Stomach (tissue), 9 donors: ENCODE data around the gene HDAC11. TPM values are rescaled to one million over a fixed set of nuclear protein-coding genes. Genes with fewer than 3 reads are reported as not detected.

Experiments used
- DNase-seq, 2 donors: peaks; one replicate each; pipeline versions ENCODE4 v3.0.0 to v3.0.0-alpha.2; 2013 to 2019
- H3K27ac ChIP-seq, 5 donors: fragments of 200-600 bp in 4 of 5; sonication (generic) in 4 of 5; one replicate each; pipeline ENCODE4 v1.5.1; 2013 to 2019; ENCODE audit warnings: mild to moderate bottlenecking in 1 of 5, moderate library complexity in 1 of 5
- H3K27me3 ChIP-seq, 3 donors: fragments of 200-600 bp; sonication (generic); one replicate each; pipeline ENCODE4 v1.5.1; 2017 to 2019; ENCODE audit warnings: mixed run types in 1 of 3
- H3K36me3 ChIP-seq, 4 donors: fragments of 200-600 bp; sonication (generic); 1 replicate in 3 of 4; 2 replicates in 1 of 4; pipeline ENCODE4 v1.5.1; 2016 to 2019
- H3K4me1 ChIP-seq, 4 donors: fragments of 200-600 bp; sonication (generic); one replicate each; pipeline ENCODE4 v1.5.1; 2016 to 2019
- H3K4me3 ChIP-seq, 4 donors: fragments of 200-600 bp; sonication (generic) in 3 of 4; one replicate each; pipeline ENCODE4 v1.5.1; 2016 to 2019; ENCODE audit warnings: mild to moderate bottlenecking in 1 of 4
- H3K9me3 ChIP-seq, 4 donors: fragments of 200-600 bp; sonication (generic); one replicate each; pipeline ENCODE4 v1.5.1; 2016 to 2019
- CTCF ChIP-seq, 7 experiments: fragments of 450-650 bp in 4 of 7; fragments of 200-600 bp in 3 of 7; sonication (generic) in 3 of 7; IDR thresholded peaks; one replicate each; pipeline ENCODE4 v1.5.1; 2016 to 2019; ENCODE audit warnings: antibody characterized with exemption in 7 of 7, control low read depth in 2 of 7, mild to moderate bottlenecking in 1 of 7
- EP300 ChIP-seq: sonication (generic); formaldehyde crosslinking; IDR thresholded peaks from one replicate; pipeline ENCODE4 v1.6.1; 2017; ENCODE audit warnings: antibody characterized with exemption
- POLR2A ChIP-seq, 4 donors: fragments of 450-650 bp; IDR thresholded peaks; one replicate each; pipeline ENCODE4 v1.6.1; 2016; ENCODE audit warnings: antibody characterized with exemption in 4 of 4, control low read depth in 2 of 4, mild to moderate bottlenecking in 1 of 4, moderate library complexity in 1 of 4
- POLR2AphosphoS5 ChIP-seq, 3 donors: sonication (generic); formaldehyde crosslinking; IDR thresholded peaks; one replicate each; pipeline ENCODE4 v1.6.1; 2016; ENCODE audit warnings: antibody characterized with exemption in 3 of 3
- WGBS, 5 donors: extraction: QIAGEN DNeasy Blood & Tissue Kit in 3 of 5; methylation state at CpG; one replicate each; pipeline versions ENCODE4 v1.1.5 to v1.1.7; 2013 to 2018; 5-methylcytosine and 5-hydroxymethylcytosine counted together
- intact Hi-C: fragments of 100-400 bp; cut with DNase I; formaldehyde crosslinking; loops from one replicate; pipeline ENCODE4 v1.15.1; 2023; ENCODE audit warnings: low total_unique reads
- polyA plus RNA-seq, 3 donors: library from polyadenylated mRNA; stranded (reverse); fragments of 200-250 nt; gene quantifications; one replicate each; pipeline ENCODE4 v1.2.3, GENCODE V29; 2013
- total RNA-seq, 5 donors: library from RNA; depleted of rRNA; stranded (reverse); fragments of >200 nt; gene quantifications; one replicate each; pipeline versions ENCODE4 v1.1.0 to v1.2.3, GENCODE V29; 2014 to 2016
- donor health status: healthy with polysubstance abuse.
- donor health status: Bipolar disorder and iron deficiency.
- donor health status: healthy.

Gene HDAC11
- total and polyA plus RNA-seq, 8 donors: 4.9 to 16.6 (median 15.4) TPM; not detected in 1

GRCh38 chr3:13532631-13533030, 52.5 kb downstream of the HDAC11 start:
- intact Hi-C loops: no loop called here
- Histone ChIP-seq H3K9me3 (no peaks in the 10 kb centered on the region), H3K27ac (no peak overlapping the region), H3K4me3 (no peak overlapping the region), H3K27me3 (peaks cover 0 to 50% (median 0%) of the 10 kb centered on the region in 3 donors), H3K4me1 (peaks cover 0 to 7% (median 4%) of the 10 kb centered on the region in 4 donors), H3K36me3 (no peaks in the 10 kb centered on the region)
- no peak for DNase-seq
- no peak for TF ChIP-seq CTCF (IDR thresholded peaks at IDR 0.05)
- TF ChIP-seq POLR2A (IDR thresholded peaks at IDR 0.05): no peak
- no peak for TF ChIP-seq EP300
- TF ChIP-seq POLR2AphosphoS5 (IDR thresholded peaks at IDR 0.05): no peak
- WGBS, 5 donors: 74 to 86% (median 79%) methylated on average over 5 of the region's 5 CpGs

GRCh38 chr3:13533885-13534301, 53.8 kb downstream of the HDAC11 start:
- intact Hi-C loops: no loop called here
- H3K4me3 ChIP-seq: no peak overlapping the region
- no peak for TF ChIP-seq POLR2AphosphoS5 (IDR thresholded peaks at IDR 0.05)
- no peak for TF ChIP-seq EP300
- no peak for TF ChIP-seq CTCF (IDR thresholded peaks at IDR 0.05)
- no peak for TF ChIP-seq POLR2A (IDR thresholded peaks at IDR 0.05)
- peaks cover 0 to 48% (median 0%) of the 10 kb centered on the region in 3 donors for H3K27me3 ChIP-seq
- H3K4me1 ChIP-seq: peaks cover 0 to 7% (median 4%) of the 10 kb centered on the region in 4 donors
- H3K36me3 ChIP-seq: no peaks in the 10 kb centered on the region
- H3K27ac ChIP-seq: no peak overlapping the region
- DNase-seq: no peak
- H3K9me3 ChIP-seq: no peaks in the 10 kb centered on the region
- WGBS, 5 donors: 72 to 83% (median 77%) methylated on average over 6 to 8 of the region's 8 CpGs

- Histone ChIP-seq H3K4me3 (no peak overlapping the region), H3K36me3 (no peaks in the 10 kb centered on the region), H3K27me3 (peaks cover 0 to 36% (median 0%) of the 10 kb centered on the region in 3 donors), H3K27ac (no peak overlapping the region), H3K4me1 (peaks cover 0 to 7% (median 4%) of the 10 kb centered on the region in 4 donors), H3K9me3 (no peaks in the 10 kb centered on the region)
- intact Hi-C loops: no loop called here
- TF ChIP-seq CTCF (IDR thresholded peaks at IDR 0.05) (no peak), EP300 (no peak), POLR2AphosphoS5 (IDR thresholded peaks at IDR 0.05) (no peak), POLR2A (IDR thresholded peaks at IDR 0.05) (no peak)
- WGBS, 5 donors: 82 to 91% (median 83%) methylated on average over 9 to 10 of the region's 10 CpGs
- DNase-seq: no peak
Observed at GRCh38 chr3:13535526-13535875, 55.4 kb downstream of the HDAC11 start.

GRCh38 chr3:13535905-13536304, 55.8 kb downstream of the HDAC11 start:
- no peak for TF ChIP-seq POLR2A (IDR thresholded peaks at IDR 0.05)
- no peak for TF ChIP-seq EP300
- TF ChIP-seq CTCF (IDR thresholded peaks at IDR 0.05): no peak
- no peak for TF ChIP-seq POLR2AphosphoS5 (IDR thresholded peaks at IDR 0.05)
- intact Hi-C loops: no loop called here
- peak in 1 of 2 donors; percentile 72 for DNase-seq

More at GRCh38 chr3:13535905-13536304, 55.8 kb downstream of the HDAC11 start:
- H3K27me3 ChIP-seq: peaks cover 0 to 32% (median 0%) of the 10 kb centered on the region in 3 donors
- no peaks in the 10 kb centered on the region for H3K36me3 ChIP-seq
- H3K4me3 ChIP-seq: no peak overlapping the region
- WGBS, 5 donors: 73 to 84% (median 78%) methylated on average over 7 to 9 of the region's 9 CpGs
- H3K4me1 ChIP-seq: peaks cover 0 to 7% (median 4%) of the 10 kb centered on the region in 4 donors
- H3K27ac ChIP-seq: no peak overlapping the region
- H3K9me3 ChIP-seq: no peaks in the 10 kb centered on the region
